WTC11 (cell line): ENCODE data around the gene LTN1. TPM values are rescaled to one million over a fixed set of nuclear protein-coding genes. Genes with fewer than 3 reads are reported as not detected.
A peak's percentile ranks its signal among the peaks of the same experiment; 100 is the strongest.
"Not testable (repeated sequence)": the region's sequence is repeated elsewhere in the genome, so short reads cannot be mapped to it uniquely, and the experiment has no call there.

Experiments
- ATAC-seq: fragments of 200-7000 bp; cut with Tn5 transposase; 2 replicates; pipeline ENCODE4 v1.10.0; 2021; ENCODE audit warnings: mild to moderate bottlenecking, moderate library complexity
- CTCF ChIA-PET: fragments of 300-600 bp; sonication (Branson Sonifier 250); formaldehyde crosslinking; loops from one replicate; lab custom pipeline; 2021; ENCODE audit warnings: antibody characterized with exemption; lab: Charles Lee
- POLR2A ChIA-PET: fragments of 350-600 bp; sonication (Branson Sonifier 250); formaldehyde crosslinking; loops from one replicate; lab custom pipeline; 2021; ENCODE audit warnings: antibody characterized with exemption; lab: Charles Lee
- DNase-seq: peaks from one replicate; pipeline ENCODE4 v3.0.0; 2021; ENCODE audit warnings: low spot score
- H3K27ac Mint-ChIP-seq: 2 replicates; pipeline ENCODE4 v1.8.0; 2021; ENCODE audit warnings: mixed read lengths
- H3K27me3 Mint-ChIP-seq: 2 replicates; pipeline ENCODE4 v1.8.0; 2021; ENCODE audit warnings: low read depth, mild to moderate bottlenecking, moderate library complexity, mixed read lengths
- H3K36me3 Mint-ChIP-seq: 2 replicates; pipeline ENCODE4 v1.8.0; 2021; ENCODE audit warnings: mixed read lengths
- H3K4me1 Mint-ChIP-seq: 2 replicates; pipeline ENCODE4 v1.8.0; 2022; ENCODE audit warnings: mixed read lengths
- H3K4me3 Mint-ChIP-seq: 2 replicates; pipeline ENCODE4 v1.8.0; 2021; ENCODE audit warnings: mild to moderate bottlenecking, moderate library complexity, mixed read lengths
- H3K9me3 Mint-ChIP-seq: 2 replicates; pipeline ENCODE4 v1.8.0; 2021; ENCODE audit warnings: mixed read lengths
- AR ChIP-seq: fragments of 250-450 bp; sonication (Bioruptor Pico); IDR thresholded peaks from 2 replicates; pipeline ENCODE4 v1.9.0; 2021; ENCODE audit warnings: mild to moderate bottlenecking
- ATF2 ChIP-seq: sonication (generic); formaldehyde crosslinking; IDR thresholded peaks from 2 replicates; pipeline ENCODE4 v1.8.1; 2022; ENCODE audit warnings: low read depth, missing genetic modification reagents, borderline replicate concordance
- CBFB ChIP-seq: sonication (generic); formaldehyde crosslinking; IDR thresholded peaks from 2 replicates; pipeline ENCODE4 v1.8.1; 2022; ENCODE audit warnings: mild to moderate bottlenecking, low read depth, missing genetic modification reagents
- E2F5 ChIP-seq: sonication (generic); formaldehyde crosslinking; IDR thresholded peaks from 2 replicates; pipeline ENCODE4 v1.8.1; 2022; ENCODE audit warnings: mild to moderate bottlenecking, moderate library complexity, missing genetic modification reagents
- EMX1 ChIP-seq: fragments of 250-450 bp; sonication (Bioruptor Pico); IDR thresholded peaks from 2 replicates; pipeline ENCODE4 v1.8.0; 2021; ENCODE audit warnings: mild to moderate bottlenecking
- MYBL2 ChIP-seq: sonication (generic); formaldehyde crosslinking; IDR thresholded peaks from 2 replicates; pipeline ENCODE4 v1.8.1; 2023; ENCODE audit warnings: mild to moderate bottlenecking, moderate library complexity, missing genetic modification reagents
- PREB ChIP-seq: sonication (generic); formaldehyde crosslinking; IDR thresholded peaks from 2 replicates; pipeline ENCODE4 v1.8.1; 2022; ENCODE audit warnings: mild to moderate bottlenecking, missing genetic modification reagents, moderate library complexity, borderline replicate concordance
- RELA ChIP-seq: sonication (generic); formaldehyde crosslinking; IDR thresholded peaks from 2 replicates; pipeline ENCODE4 v1.8.1; 2022; ENCODE audit warnings: missing genetic modification reagents, mild to moderate bottlenecking, borderline replicate concordance
- TEAD4 ChIP-seq: sonication (generic); formaldehyde crosslinking; IDR thresholded peaks from 2 replicates; pipeline ENCODE4 v1.8.0; 2022; ENCODE audit warnings: mild to moderate bottlenecking, missing genetic modification reagents
- ZMAT4 ChIP-seq: fragments of 250-450 bp; sonication (Bioruptor Pico); IDR thresholded peaks from 2 replicates; pipeline ENCODE4 v1.9.0; 2021; ENCODE audit warnings: mild to moderate bottlenecking
- ZNF138 ChIP-seq: sonication (generic); formaldehyde crosslinking; conservative IDR thresholded peaks from 2 replicates; pipeline ENCODE4 v1.8.1; 2022; ENCODE audit warnings: mild to moderate bottlenecking, moderate library complexity, missing genetic modification reagents
- ZNF671 ChIP-seq: fragments of 250-450 bp; sonication (Bioruptor Pico); IDR thresholded peaks from 2 replicates; pipeline ENCODE4 v1.8.0; 2021; ENCODE audit warnings: mild to moderate bottlenecking
- total RNA-seq: library from RNA; stranded (reverse); gene quantifications from 3 replicates; pipeline ENCODE4 v1.2.3, GENCODE V29; 2021

LTN1 gene
- total RNA-seq, 1 experiment from 2014 or later: 23.0 TPM

- no peaks in the 10 kb centered on the region for H3K36me3 Mint-ChIP-seq
- peak; percentile 11 for ATAC-seq
- H3K27me3 Mint-ChIP-seq: peaks cover 9% of the 10 kb centered on the region
- no peak for DNase-seq
- ChIA-PET CTCF (interaction anchor here (0.6 kb wide), 1 partner anchor 200 kb away, joined by 5 read pairs; no protein-coding TSS in a partner anchor), POLR2A (interaction anchor here (0.7 to 3.3 kb wide), 4 partner anchors 9 to 85 kb away, joined by 3 to 45 read pairs (median 7); partner anchors contain the start of gene USP16)
- TF ChIP-seq CBFB (CRISPR knock-in tag) (no peak), MYBL2 (no peak), PREB (CRISPR knock-in tag) (no peak), ZMAT4 (CRISPR knock-in tag) (no peak), ZNF138 (CRISPR knock-in tag) (no peak), E2F5 (no peak), TEAD4 (CRISPR knock-in tag) (no peak), ZNF671 (CRISPR knock-in tag) (no peak), EMX1 (CRISPR knock-in tag) (no peak), AR (CRISPR knock-in tag) (no peak)
- H3K9me3 Mint-ChIP-seq: no peaks in the 10 kb centered on the region
- peaks cover 16% of the 10 kb centered on the region for H3K4me1 Mint-ChIP-seq
- peak overlapping the region; percentile 99 for H3K27ac Mint-ChIP-seq
- H3K4me3 Mint-ChIP-seq: peak overlapping the region; percentile 99
Observed at GRCh38 chr21:28991861-28992525, 684 bp downstream of the LTN1 start.

- peaks cover 10% of the 10 kb centered on the region for H3K36me3 Mint-ChIP-seq
- ATAC-seq, CTCF ChIA-PET: not testable (repeated sequence)
Observed at GRCh38 chr21:28988146-28988545, 4.5 kb downstream of the LTN1 start.

GRCh38 chr21:28986677-28987076 lies 6.0 kb downstream of the LTN1 start:
- Mint-ChIP-seq H3K27me3 (no peaks in the 10 kb centered on the region), H3K9me3 (no peaks in the 10 kb centered on the region), H3K4me3 (no peak overlapping the region), H3K27ac (no peak overlapping the region), H3K36me3 (peaks cover 13% of the 10 kb centered on the region), H3K4me1 (peaks cover 6% of the 10 kb centered on the region)
- ATAC-seq (no peak), DNase-seq (no peak)
- TF ChIP-seq RELA (CRISPR knock-in tag) (no peak), ATF2 (CRISPR knock-in tag) (no peak)
- ChIA-PET POLR2A (no interaction called here), CTCF (no interaction called here)

More at GRCh38 chr21:28988146-28988545, 4.5 kb downstream of the LTN1 start:
- H3K4me3 Mint-ChIP-seq, H3K27me3 Mint-ChIP-seq, H3K27ac Mint-ChIP-seq, H3K9me3 Mint-ChIP-seq, POLR2A ChIA-PET, DNase-seq: not testable (repeated sequence)
- H3K4me1 Mint-ChIP-seq: peaks cover 11% of the 10 kb centered on the region
